GM12878 (cell line): ENCODE results near the gene PPP1R36. TPM values are rescaled to one million over a fixed set of nuclear protein-coding genes. Genes with fewer than 3 reads are reported as not detected.

Source experiments
- ATAC-seq: fragments of 200-7000 bp; cut with Tn5 transposase; 3 replicates; pipeline ENCODE4 v1.9.1; 2020; ENCODE audit warnings: mild to moderate bottlenecking, moderate library complexity
- BruUV-seq: library from RNA; stranded (reverse); fragments of 400-500 nt; replicated peaks from 2 replicates; lab custom pipeline; 2021; lab: Mats Ljungman, UMichigan
- CTCF ChIA-PET: fragments of 300-600 bp; sonication (Branson Sonifier 250); formaldehyde crosslinking; extraction: SDS; loops from one replicate; lab custom pipeline; 2021; ENCODE audit warnings: inconsistent platforms; lab: Yijun Ruan, JAX
- POLR2A ChIA-PET: fragments of 350-600 bp; formaldehyde crosslinking; extraction: SDS; loops from one replicate; lab custom pipeline; 2021; ENCODE audit warnings: inconsistent platforms; lab: Charles Lee
- RAD21 ChIA-PET: fragments of 300-600 bp; sonication (Branson Sonifier 250); formaldehyde crosslinking; loops from one replicate; lab custom pipeline; 2023; ENCODE audit warnings: antibody characterized with exemption; ENCODE audit not compliant: unreplicated experiment; lab: Charles Lee
- SMC1A ChIA-PET: fragments of 300-600 bp; sonication (Branson Sonifier 250); formaldehyde crosslinking; loops from one replicate; lab custom pipeline; 2023; ENCODE audit not compliant: unreplicated experiment, uncharacterized antibody; lab: Charles Lee
- DNase-seq: peaks from one replicate; pipeline ENCODE4 v3.0.0-alpha.2; 2011; ENCODE audit warnings: low read depth, low spot score
- FAIRE-seq: peaks from 3 replicates; lab custom pipeline; 2011; peaks lifted over from hg19 to GRCh38; lab: Jason Lieb, UNC
- H2AFZ ChIP-seq: 2 replicates; pipeline ENCODE4 v1.6.0; 2011; ENCODE audit warnings: low read depth, low read length, control low read depth; ENCODE audit not compliant: control insufficient read depth
- H3K27ac ChIP-seq: 2 replicates; pipeline ENCODE4 v1.5.1; 2011; ENCODE audit warnings: control low read depth; ENCODE audit not compliant: control insufficient read depth, insufficient read depth
- H3K27me3 ChIP-seq, 2 experiments: replicated peaks in 1 of 2; 2 replicates each; pipeline versions ENCODE4 v1.6.0 to v1.6.1; 2011; ENCODE audit warnings: low read length in 1 of 2; ENCODE audit not compliant: control insufficient read depth in 2 of 2, insufficient read depth in 2 of 2
- H3K36me3 ChIP-seq, 2 experiments: 2 replicates each; pipeline ENCODE4 v1.5.1; 2011; ENCODE audit warnings: low read length in 1 of 2; ENCODE audit not compliant: control insufficient read depth in 2 of 2, insufficient read depth in 2 of 2
- H3K4me1 ChIP-seq: 2 replicates; pipeline ENCODE4 v1.6.1; 2011; ENCODE audit warnings: mild to moderate bottlenecking, low read length, moderate library complexity, mixed read lengths; ENCODE audit not compliant: control insufficient read depth, insufficient read depth
- H3K4me2 ChIP-seq: 2 replicates; pipeline ENCODE4 v1.6.0; 2011; ENCODE audit warnings: control low read depth; ENCODE audit not compliant: control insufficient read depth, insufficient read depth
- H3K4me3 ChIP-seq: fragments of 200-600 bp; sonication (generic); 2 replicates; pipeline ENCODE4 v1.5.1; 2016
- H3K79me2 ChIP-seq: 2 replicates; pipeline ENCODE4 v1.6.0; 2011; ENCODE audit warnings: low read length; ENCODE audit not compliant: control insufficient read depth, insufficient read depth
- H3K9ac ChIP-seq: 2 replicates; pipeline ENCODE4 v1.8.0; 2011; ENCODE audit warnings: low read length, control low read depth, mixed read lengths; ENCODE audit not compliant: control insufficient read depth, insufficient read depth
- H3K9me3 ChIP-seq: replicated peaks from 3 replicates; pipeline ENCODE4 v1.5.1; 2011; ENCODE audit warnings: mild to moderate bottlenecking, low read length; ENCODE audit not compliant: control insufficient read depth, insufficient read depth
- H4K20me1 ChIP-seq: 2 replicates; pipeline ENCODE4 v1.6.0; 2011; ENCODE audit not compliant: control insufficient read depth, insufficient read depth
- ASH2L ChIP-seq: fragments of 300-600, 200-600 bp; sonication (generic); IDR thresholded peaks from 2 replicates; pipeline ENCODE4 v1.6.1; 2017; ENCODE audit warnings: low read depth, mild to moderate bottlenecking, borderline replicate concordance
- CREB1 ChIP-seq: IDR thresholded peaks from 2 replicates; pipeline ENCODE4 v1.6.1; 2012; ENCODE audit warnings: low read depth, mild to moderate bottlenecking, inconsistent platforms
- E2F8 ChIP-seq: fragments of 450-650 bp; IDR thresholded peaks from 2 replicates; pipeline ENCODE4 v1.6.1; 2018; ENCODE audit warnings: mild to moderate bottlenecking, low read depth, moderate library complexity; ENCODE audit not compliant: partially characterized antibody
- EED ChIP-seq: sonication (generic); IDR thresholded peaks from 2 replicates; pipeline ENCODE4 v1.6.1; 2016; ENCODE audit warnings: antibody characterized with exemption, low read depth
- ESRRA ChIP-seq: IDR thresholded peaks from 2 replicates; pipeline ENCODE4 v1.6.1; 2012; ENCODE audit warnings: mild to moderate bottlenecking, low read length, improper control_type of control experiment
- MLLT1 ChIP-seq: fragments of 450-650 bp; IDR thresholded peaks from 2 replicates; pipeline ENCODE4 v1.6.1; 2016; ENCODE audit warnings: mild to moderate bottlenecking
- MTA3 ChIP-seq: IDR thresholded peaks from 2 replicates; pipeline ENCODE4 v1.6.1; 2012; ENCODE audit warnings: low read length, inconsistent platforms, borderline replicate concordance
- NBN ChIP-seq: fragments of 450-650 bp; IDR thresholded peaks from 2 replicates; pipeline ENCODE4 v1.6.1; 2016
- NR2C1 ChIP-seq: fragments of 450-650 bp; IDR thresholded peaks from 2 replicates; pipeline ENCODE4 v1.6.1; 2017; ENCODE audit warnings: antibody characterized with exemption, mild to moderate bottlenecking, moderate library complexity
- NR2F1 ChIP-seq: fragments of 450-650 bp; conservative IDR thresholded peaks from 2 replicates; pipeline ENCODE4 v1.6.1; 2017; ENCODE audit warnings: mild to moderate bottlenecking
- PAX8 ChIP-seq: fragments of 450-650 bp; IDR thresholded peaks from 2 replicates; pipeline ENCODE4 v1.6.1; 2017; ENCODE audit warnings: mild to moderate bottlenecking, moderate library complexity
- PML ChIP-seq: IDR thresholded peaks from 2 replicates; pipeline ENCODE4 v1.6.1; 2012; ENCODE audit warnings: low read length, inconsistent platforms
- SKIL ChIP-seq: fragments of 450-650 bp; IDR thresholded peaks from 2 replicates; pipeline ENCODE4 v1.6.1; 2017; ENCODE audit warnings: mild to moderate bottlenecking, low read depth, inconsistent platforms; ENCODE audit not compliant: poor library complexity, severe bottlenecking
- SMC3 ChIP-seq: IDR thresholded peaks from 2 replicates; pipeline ENCODE4 v1.6.1; 2011; ENCODE audit warnings: low read length, improper control_type of control experiment, borderline replicate concordance
- SREBF2 ChIP-seq: IDR thresholded peaks from 2 replicates; pipeline ENCODE4 v1.6.1; 2012; ENCODE audit warnings: mild to moderate bottlenecking, low read length
- in situ Hi-C: fragments of 300-500 bp; cut with MboI; formaldehyde crosslinking; loops from 9 replicates; pipeline ENCODE4 v1.14.3; 2018; ENCODE audit warnings: mixed read lengths
- intact Hi-C: fragments of 100-400 bp; cut with micrococcal nuclease; formaldehyde crosslinking; loops from one replicate; pipeline ENCODE4 v1.14.2; 2022; ENCODE audit not compliant: unreplicated experiment
- polyA plus RNA-seq, 11 experiments: library from polyadenylated mRNA; depleted of rRNA in 4 of 11; unstranded in 6 of 11; stranded (reverse) in 5 of 11; fragments of >200 nt; fragmentation: Nextera tagmentation in 4 of 11; fragmentation: Illumina TruSeq in 1 of 11; extraction: Ambion mirVana in 4 of 11; extraction: Trizol in 1 of 11; gene quantifications; 1 replicate in 1 of 11; 2 replicates in 10 of 11; pipeline versions ENCODE4 v1.2.1 to v1.2.3, GENCODE V29; 2011 to 2016; ENCODE audit warnings: inconsistent platforms in 2 of 11, missing spikeins in 2 of 11, low read depth in 1 of 11
- total RNA-seq, 4 experiments: library from RNA; depleted of rRNA in 3 of 4; stranded (reverse); fragments of >200 nt in 3 of 4; fragmentation: Illumina TruSeq in 1 of 4; extraction: Trizol in 1 of 4; gene quantifications; 2 replicates each; pipeline versions ENCODE4 v1.2.1 to v1.2.3, GENCODE V29; 2013 to 2021

PPP1R36 gene
- total and polyA plus RNA-seq, 10 of the 15 experiments (the other 5 are each of a cell fraction or from before 2014, with no cell fraction given), result 0.12 to 0.13 TPM; not detected in 8

- ATAC-seq (no peak), DNase-seq (no peak), FAIRE-seq (no peak)
- ChIA-PET RAD21 (no interaction called here), CTCF (interaction anchor here (0.6 to 1.3 kb wide), 2 partner anchors 65 to 228 kb away, joined by 3 to 4 read pairs; no protein-coding TSS in a partner anchor), SMC1A (interaction anchor here (0.5 to 1.3 kb wide), 2 partner anchors 18 to 297 kb away, joined by 3 to 4 read pairs; no protein-coding TSS in a partner anchor), POLR2A (interaction anchor here (0.6 kb wide), 1 partner anchor 149 kb away, joined by 3 read pairs; no protein-coding TSS in a partner anchor)
- no peak overlapping the region for H3K4me3 ChIP-seq
- in situ Hi-C loops, result no loop called here
- no peaks in the 10 kb centered on the region for H3K4me1 ChIP-seq
- no peak overlapping the region for H3K4me2 ChIP-seq
- intact Hi-C loops, result no loop called here
- H3K27me3 ChIP-seq, result no peaks in the 10 kb centered on the region; a peak in 1 of 4 replicates
- H3K9ac ChIP-seq, result no peak overlapping the region
- no peaks in the 10 kb centered on the region for H4K20me1 ChIP-seq
- H3K9me3 ChIP-seq, result no peaks in the 10 kb centered on the region
- no peaks in the 10 kb centered on the region for H3K36me3 ChIP-seq
- TF ChIP-seq PAX8 (no peak), SREBF2 (no peak), SMC3 (no peak), PML (no peak), EED (no peak), NR2F1 (no peak), NBN (no peak), MLLT1 (no peak), MTA3 (no peak), NR2C1 (no peak), SKIL (no peak), E2F8 (no peak), ESRRA (no peak), CREB1 (no peak), ASH2L (no peak)
- no peak overlapping the region for H3K27ac ChIP-seq
- no peaks in the 10 kb centered on the region for H3K79me2 ChIP-seq
- BruUV-seq, result no TSS peak
- H2AFZ ChIP-seq, result no peak overlapping the region
These were observed 22.8 kb downstream of the PPP1R36 start for GRCh38 chr14:64572386-64573104.
